ENCODE measurements around the gene COBL.

Gene COBL

GRCh38 chr7:50982626-50983025 lies 334.0 kb downstream of the COBL start:
- DNase-seq, result no peak

- no peak for DNase-seq
Measured at GRCh38 chr7:50981743-50982142, 334.9 kb downstream of the COBL start.

- DNase-seq, result no peak
Measured at GRCh38 chr7:50980411-50980810, 336.2 kb downstream of the COBL start.

GRCh38 chr7:50978633-50979215 lies 337.9 kb downstream of the COBL start:
- no peak for DNase-seq

- DNase-seq, result no peak
Measured at GRCh38 chr7:50977421-50977820, 339.2 kb downstream of the COBL start.

GRCh38 chr7:50976064-50976463 lies 340.5 kb downstream of the COBL start:
- DNase-seq, result no peak

DNA sequence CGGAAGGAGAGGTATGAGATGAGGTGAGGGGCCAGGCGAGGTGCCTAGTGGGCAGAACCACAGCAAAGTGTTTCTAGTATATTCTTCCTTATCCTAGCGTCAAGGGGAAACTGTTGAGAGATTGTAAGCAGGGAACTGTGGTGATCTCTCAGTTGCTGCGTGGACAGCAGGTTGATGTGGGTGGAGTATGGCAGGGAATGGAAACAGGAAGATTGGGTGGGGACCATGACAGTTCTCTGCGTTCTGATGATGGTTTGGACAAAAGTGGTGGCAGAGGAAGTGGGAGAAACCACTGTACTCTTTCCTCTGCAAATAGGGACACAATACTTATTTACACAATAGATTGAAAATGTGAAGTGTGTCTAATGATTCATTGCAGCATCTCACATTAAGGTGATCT lies 342.4 kb downstream of the COBL start:
- DNase-seq, result no peak

- DNase-seq, result no peak
Measured at GRCh38 chr7:50973814-50974213, 342.8 kb downstream of the COBL start.

- DNase-seq, result no peak
Measured at GRCh38 chr7:50970092-50970491, 346.5 kb downstream of the COBL start.
